WTC11 (cell line): ENCODE data around the gene NKRF. TPM values are rescaled to one million over a fixed set of nuclear protein-coding genes. Genes with fewer than 3 reads are reported as not detected.
"Not testable (repeated sequence)": the region's sequence is repeated elsewhere in the genome, so short reads cannot be mapped to it uniquely, and the experiment has no call there.

Experiments used
- ATAC-seq: fragments of 200-7000 bp; cut with Tn5 transposase; 2 replicates; pipeline ENCODE4 v1.10.0; 2021; ENCODE audit warnings: mild to moderate bottlenecking, moderate library complexity
- CTCF ChIA-PET: fragments of 300-600 bp; sonication (Branson Sonifier 250); formaldehyde crosslinking; loops from one replicate; lab custom pipeline; 2021; ENCODE audit warnings: antibody characterized with exemption; lab: Charles Lee
- POLR2A ChIA-PET: fragments of 350-600 bp; sonication (Branson Sonifier 250); formaldehyde crosslinking; loops from one replicate; lab custom pipeline; 2021; ENCODE audit warnings: antibody characterized with exemption; lab: Charles Lee
- DNase-seq: peaks from one replicate; pipeline ENCODE4 v3.0.0; 2021; ENCODE audit warnings: low spot score
- H3K27ac Mint-ChIP-seq: 2 replicates; pipeline ENCODE4 v1.8.0; 2021; ENCODE audit warnings: mixed read lengths
- H3K27me3 Mint-ChIP-seq: 2 replicates; pipeline ENCODE4 v1.8.0; 2021; ENCODE audit warnings: low read depth, mild to moderate bottlenecking, moderate library complexity, mixed read lengths
- H3K36me3 Mint-ChIP-seq: 2 replicates; pipeline ENCODE4 v1.8.0; 2021; ENCODE audit warnings: mixed read lengths
- H3K4me1 Mint-ChIP-seq: 2 replicates; pipeline ENCODE4 v1.8.0; 2022; ENCODE audit warnings: mixed read lengths
- H3K4me3 Mint-ChIP-seq: 2 replicates; pipeline ENCODE4 v1.8.0; 2021; ENCODE audit warnings: mild to moderate bottlenecking, moderate library complexity, mixed read lengths
- H3K9me3 Mint-ChIP-seq: 2 replicates; pipeline ENCODE4 v1.8.0; 2021; ENCODE audit warnings: mixed read lengths
- EMX1 ChIP-seq: fragments of 250-450 bp; sonication (Bioruptor Pico); IDR thresholded peaks from 2 replicates; pipeline ENCODE4 v1.8.0; 2021; ENCODE audit warnings: mild to moderate bottlenecking
- ESRRA ChIP-seq: sonication (generic); formaldehyde crosslinking; IDR thresholded peaks from 2 replicates; pipeline ENCODE4 v1.8.1; 2022; ENCODE audit warnings: mild to moderate bottlenecking, missing genetic modification reagents, borderline replicate concordance
- HMGA2 ChIP-seq: fragments of 250-450 bp; sonication (Bioruptor Pico); IDR thresholded peaks from 2 replicates; pipeline ENCODE4 v1.4.0; 2021; ENCODE audit warnings: mild to moderate bottlenecking, moderate library complexity
- NFYB ChIP-seq: sonication (generic); formaldehyde crosslinking; conservative IDR thresholded peaks from 2 replicates; pipeline ENCODE4 v1.8.0; 2022; ENCODE audit warnings: low read depth, missing genetic modification reagents
- NR1H2 ChIP-seq: sonication (generic); formaldehyde crosslinking; IDR thresholded peaks from 2 replicates; pipeline ENCODE4 v1.9.0; 2021; ENCODE audit warnings: mild to moderate bottlenecking, moderate library complexity, missing genetic modification reagents
- RELA ChIP-seq: sonication (generic); formaldehyde crosslinking; IDR thresholded peaks from 2 replicates; pipeline ENCODE4 v1.8.1; 2022; ENCODE audit warnings: missing genetic modification reagents, mild to moderate bottlenecking, borderline replicate concordance
- SOX15 ChIP-seq: fragments of 250-450 bp; sonication (Bioruptor Pico); IDR thresholded peaks from 2 replicates; pipeline ENCODE4 v1.9.0; 2021; ENCODE audit warnings: mild to moderate bottlenecking
- ZBTB21 ChIP-seq: sonication (generic); formaldehyde crosslinking; IDR thresholded peaks from 2 replicates; pipeline ENCODE4 v1.8.1; 2023; ENCODE audit warnings: mild to moderate bottlenecking, missing genetic modification reagents, borderline replicate concordance
- ZNF263 ChIP-seq: sonication (generic); formaldehyde crosslinking; IDR thresholded peaks from 2 replicates; pipeline ENCODE4 v1.8.1; 2022; ENCODE audit warnings: low read depth, mild to moderate bottlenecking, moderate library complexity, missing genetic modification reagents
- total RNA-seq: library from RNA; stranded (reverse); gene quantifications from 3 replicates; pipeline ENCODE4 v1.2.3, GENCODE V29; 2021
- TF ChIP-seq, protein P1 (sequence below): sonication (generic); formaldehyde crosslinking; IDR thresholded peaks from 2 replicates; pipeline ENCODE4 v1.8.1; 2022; ENCODE audit warnings: mild to moderate bottlenecking, moderate library complexity, missing genetic modification reagents
- TF ChIP-seq, protein P2 (sequence below): sonication (generic); formaldehyde crosslinking; IDR thresholded peaks from 2 replicates; pipeline ENCODE4 v1.8.0; 2022; ENCODE audit warnings: mild to moderate bottlenecking, missing genetic modification reagents
- TF ChIP-seq, protein P3 (sequence below): sonication (generic); formaldehyde crosslinking; IDR thresholded peaks from 2 replicates; pipeline ENCODE4 v1.8.0; 2022; ENCODE audit warnings: mild to moderate bottlenecking, missing genetic modification reagents
- TF ChIP-seq, protein P4 (sequence below): sonication (generic); formaldehyde crosslinking; IDR thresholded peaks from 2 replicates; pipeline ENCODE4 v1.8.0; 2022; ENCODE audit warnings: mild to moderate bottlenecking, missing genetic modification reagents
- TF ChIP-seq, protein P5 (sequence below): sonication (generic); formaldehyde crosslinking; IDR thresholded peaks from 2 replicates; pipeline ENCODE4 v1.8.1; 2023; ENCODE audit warnings: mild to moderate bottlenecking, missing genetic modification reagents
- TF ChIP-seq, protein P6 (sequence below): sonication (generic); formaldehyde crosslinking; IDR thresholded peaks from 2 replicates; pipeline ENCODE4 v1.8.0; 2023; ENCODE audit warnings: missing genetic modification reagents
- TF ChIP-seq, protein P7 (sequence below): fragments of 250-450 bp; sonication (Bioruptor Pico); conservative IDR thresholded peaks from 2 replicates; pipeline ENCODE4 v1.9.0; 2021; ENCODE audit warnings: mild to moderate bottlenecking

The NKRF gene
- total RNA-seq, 1 experiment from 2014 or later: 15.0 TPM

DNA sequence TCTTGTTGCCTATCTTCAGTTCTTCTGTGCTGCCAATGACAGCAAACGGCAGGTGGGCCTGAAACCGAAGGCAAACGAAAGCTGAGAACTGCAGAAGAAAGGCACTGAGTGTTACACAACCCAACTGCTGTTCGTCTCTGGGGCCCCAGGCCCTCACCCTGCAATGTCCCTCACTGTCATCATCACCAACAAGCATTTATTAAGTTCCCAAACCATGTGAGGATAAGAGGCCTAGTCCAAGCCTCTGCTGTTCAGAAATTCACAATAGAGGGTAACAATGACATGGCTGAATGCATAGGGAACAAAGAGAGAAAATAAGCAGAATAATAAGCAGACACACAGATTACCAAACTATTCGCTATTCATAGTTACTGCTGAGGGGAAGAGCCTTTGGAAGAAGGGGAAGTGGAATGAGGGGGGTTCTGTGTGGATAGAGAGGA, 34.5 kb upstream of the NKRF start:
- ChIA-PET CTCF (interaction anchor here (1.0 kb wide), 1 partner anchor 20 kb away, joined by 3 read pairs; no protein-coding TSS in a partner anchor), POLR2A (no interaction called here)
- H3K27me3 Mint-ChIP-seq: no peaks in the 10 kb centered on the region
- no peak overlapping the region for H3K4me3 Mint-ChIP-seq
- peaks cover 27% of the 10 kb centered on the region for H3K36me3 Mint-ChIP-seq
- no peak overlapping the region for H3K27ac Mint-ChIP-seq
- H3K9me3 Mint-ChIP-seq: no peaks in the 10 kb centered on the region
- TF ChIP-seq EMX1 (CRISPR knock-in tag) (no peak), SOX15 (CRISPR knock-in tag) (no peak), NFYB (CRISPR knock-in tag) (no peak), RELA (CRISPR knock-in tag) (no peak), HMGA2 (CRISPR knock-in tag) (no peak), ESRRA (CRISPR knock-in tag) (no peak), ZBTB21 (CRISPR knock-in tag) (no peak), NR1H2 (CRISPR knock-in tag) (no peak)
- TF ChIP-seq, protein P1, sequence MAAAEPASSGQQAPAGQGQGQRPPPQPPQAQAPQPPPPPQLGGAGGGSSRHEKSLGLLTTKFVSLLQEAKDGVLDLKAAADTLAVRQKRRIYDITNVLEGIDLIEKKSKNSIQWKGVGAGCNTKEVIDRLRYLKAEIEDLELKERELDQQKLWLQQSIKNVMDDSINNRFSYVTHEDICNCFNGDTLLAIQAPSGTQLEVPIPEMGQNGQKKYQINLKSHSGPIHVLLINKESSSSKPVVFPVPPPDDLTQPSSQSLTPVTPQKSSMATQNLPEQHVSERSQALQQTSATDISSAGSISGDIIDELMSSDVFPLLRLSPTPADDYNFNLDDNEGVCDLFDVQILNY (CRISPR knock-in tag): no peak
- TF ChIP-seq, protein P2, sequence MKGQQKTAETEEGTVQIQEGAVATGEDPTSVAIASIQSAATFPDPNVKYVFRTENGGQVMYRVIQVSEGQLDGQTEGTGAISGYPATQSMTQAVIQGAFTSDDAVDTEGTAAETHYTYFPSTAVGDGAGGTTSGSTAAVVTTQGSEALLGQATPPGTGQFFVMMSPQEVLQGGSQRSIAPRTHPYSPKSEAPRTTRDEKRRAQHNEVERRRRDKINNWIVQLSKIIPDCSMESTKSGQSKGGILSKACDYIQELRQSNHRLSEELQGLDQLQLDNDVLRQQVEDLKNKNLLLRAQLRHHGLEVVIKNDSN: no peak
- TF ChIP-seq, protein P3, sequence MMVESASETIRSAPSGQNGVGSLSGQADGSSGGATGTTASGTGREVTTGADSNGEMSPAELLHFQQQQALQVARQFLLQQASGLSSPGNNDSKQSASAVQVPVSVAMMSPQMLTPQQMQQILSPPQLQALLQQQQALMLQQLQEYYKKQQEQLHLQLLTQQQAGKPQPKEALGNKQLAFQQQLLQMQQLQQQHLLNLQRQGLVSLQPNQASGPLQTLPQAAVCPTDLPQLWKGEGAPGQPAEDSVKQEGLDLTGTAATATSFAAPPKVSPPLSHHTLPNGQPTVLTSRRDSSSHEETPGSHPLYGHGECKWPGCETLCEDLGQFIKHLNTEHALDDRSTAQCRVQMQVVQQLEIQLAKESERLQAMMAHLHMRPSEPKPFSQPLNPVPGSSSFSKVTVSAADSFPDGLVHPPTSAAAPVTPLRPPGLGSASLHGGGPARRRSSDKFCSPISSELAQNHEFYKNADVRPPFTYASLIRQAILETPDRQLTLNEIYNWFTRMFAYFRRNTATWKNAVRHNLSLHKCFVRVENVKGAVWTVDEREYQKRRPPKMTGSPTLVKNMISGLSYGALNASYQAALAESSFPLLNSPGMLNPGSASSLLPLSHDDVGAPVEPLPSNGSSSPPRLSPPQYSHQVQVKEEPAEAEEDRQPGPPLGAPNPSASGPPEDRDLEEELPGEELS: no peak
- TF ChIP-seq, protein P4, sequence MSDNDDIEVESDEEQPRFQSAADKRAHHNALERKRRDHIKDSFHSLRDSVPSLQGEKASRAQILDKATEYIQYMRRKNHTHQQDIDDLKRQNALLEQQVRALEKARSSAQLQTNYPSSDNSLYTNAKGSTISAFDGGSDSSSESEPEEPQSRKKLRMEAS (CRISPR knock-in tag): no peak
- TF ChIP-seq, protein P5, sequence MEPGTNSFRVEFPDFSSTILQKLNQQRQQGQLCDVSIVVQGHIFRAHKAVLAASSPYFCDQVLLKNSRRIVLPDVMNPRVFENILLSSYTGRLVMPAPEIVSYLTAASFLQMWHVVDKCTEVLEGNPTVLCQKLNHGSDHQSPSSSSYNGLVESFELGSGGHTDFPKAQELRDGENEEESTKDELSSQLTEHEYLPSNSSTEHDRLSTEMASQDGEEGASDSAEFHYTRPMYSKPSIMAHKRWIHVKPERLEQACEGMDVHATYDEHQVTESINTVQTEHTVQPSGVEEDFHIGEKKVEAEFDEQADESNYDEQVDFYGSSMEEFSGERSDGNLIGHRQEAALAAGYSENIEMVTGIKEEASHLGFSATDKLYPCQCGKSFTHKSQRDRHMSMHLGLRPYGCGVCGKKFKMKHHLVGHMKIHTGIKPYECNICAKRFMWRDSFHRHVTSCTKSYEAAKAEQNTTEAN (CRISPR knock-in tag): no peak
- TF ChIP-seq, protein P6, sequence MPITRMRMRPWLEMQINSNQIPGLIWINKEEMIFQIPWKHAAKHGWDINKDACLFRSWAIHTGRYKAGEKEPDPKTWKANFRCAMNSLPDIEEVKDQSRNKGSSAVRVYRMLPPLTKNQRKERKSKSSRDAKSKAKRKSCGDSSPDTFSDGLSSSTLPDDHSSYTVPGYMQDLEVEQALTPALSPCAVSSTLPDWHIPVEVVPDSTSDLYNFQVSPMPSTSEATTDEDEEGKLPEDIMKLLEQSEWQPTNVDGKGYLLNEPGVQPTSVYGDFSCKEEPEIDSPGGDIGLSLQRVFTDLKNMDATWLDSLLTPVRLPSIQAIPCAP (CRISPR knock-in tag): no peak
- DNase-seq (no peak), ATAC-seq (no peak)
- peaks cover 8% of the 10 kb centered on the region for H3K4me1 Mint-ChIP-seq

DNA sequence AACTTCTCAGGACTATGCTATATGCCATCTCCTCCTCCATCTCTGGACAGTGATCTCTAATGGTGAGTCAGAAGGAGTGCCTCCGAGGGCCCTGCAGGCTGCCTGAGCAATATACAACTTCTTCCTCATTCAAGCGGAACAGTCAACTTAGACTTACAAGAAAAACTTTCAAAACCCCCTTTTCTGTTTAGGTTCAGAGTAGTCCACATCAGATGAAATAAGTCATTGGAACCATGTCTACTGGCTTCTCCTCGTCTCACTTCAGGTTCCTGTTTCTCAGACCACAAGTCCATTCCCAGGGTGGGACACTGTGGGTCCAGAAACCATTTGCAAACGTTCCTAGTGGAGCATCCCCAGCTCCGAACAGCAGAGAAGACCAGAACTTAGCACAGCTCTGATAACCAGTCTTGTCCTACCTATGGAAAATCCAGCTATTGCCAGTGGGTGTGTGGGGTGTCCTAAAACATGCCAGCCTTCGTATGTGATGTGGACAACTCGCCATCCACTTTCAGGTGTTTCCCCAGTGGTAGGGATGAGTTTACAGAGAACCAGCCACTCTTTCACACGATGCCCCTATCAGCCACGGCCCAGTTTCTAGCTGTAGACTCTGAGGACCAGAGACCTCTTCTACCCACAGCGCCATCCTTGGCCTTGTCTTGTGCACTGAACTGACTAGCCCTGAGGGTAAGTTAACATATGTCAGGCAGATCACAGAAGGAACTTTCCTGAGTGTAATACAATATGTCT, 32.7 kb upstream of the NKRF start:
- POLR2A ChIA-PET: no interaction called here
- TF ChIP-seq, protein P7, sequence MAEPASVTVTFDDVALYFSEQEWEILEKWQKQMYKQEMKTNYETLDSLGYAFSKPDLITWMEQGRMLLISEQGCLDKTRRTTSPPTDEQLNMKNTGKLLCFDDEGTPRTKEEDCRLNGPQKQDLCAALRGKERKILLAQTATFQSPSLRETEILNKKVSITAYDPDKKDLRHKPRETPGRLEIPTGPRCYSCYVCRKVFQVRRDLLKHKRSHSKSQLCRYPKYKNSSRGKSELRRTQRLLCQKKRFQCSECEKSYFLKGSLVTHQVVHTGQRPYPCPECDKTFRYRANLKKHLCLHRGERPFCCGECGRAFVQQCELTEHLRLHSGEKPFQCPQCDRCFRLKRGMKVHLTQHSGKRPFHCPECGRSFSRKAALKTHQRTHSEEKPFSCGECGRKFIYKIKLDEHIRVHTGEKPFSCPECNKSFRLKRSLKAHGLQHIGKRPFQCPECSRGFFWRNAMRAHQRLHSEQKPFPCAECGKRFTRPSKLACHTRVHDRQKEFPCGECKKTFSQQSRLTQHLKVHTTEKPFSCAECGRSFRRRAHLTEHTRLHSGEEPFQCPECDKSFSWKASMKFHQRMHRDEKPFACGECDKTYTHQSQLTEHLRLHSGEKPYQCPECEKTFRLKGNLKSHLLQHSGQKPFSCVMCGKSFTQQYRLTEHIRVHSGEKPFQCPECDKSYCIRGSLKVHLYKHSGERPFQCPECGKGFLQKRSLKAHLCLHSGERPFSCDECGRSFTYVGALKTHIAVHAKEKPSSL (CRISPR knock-in tag): no peak
- no peak for TF ChIP-seq ZNF263 (CRISPR knock-in tag)

DNA sequence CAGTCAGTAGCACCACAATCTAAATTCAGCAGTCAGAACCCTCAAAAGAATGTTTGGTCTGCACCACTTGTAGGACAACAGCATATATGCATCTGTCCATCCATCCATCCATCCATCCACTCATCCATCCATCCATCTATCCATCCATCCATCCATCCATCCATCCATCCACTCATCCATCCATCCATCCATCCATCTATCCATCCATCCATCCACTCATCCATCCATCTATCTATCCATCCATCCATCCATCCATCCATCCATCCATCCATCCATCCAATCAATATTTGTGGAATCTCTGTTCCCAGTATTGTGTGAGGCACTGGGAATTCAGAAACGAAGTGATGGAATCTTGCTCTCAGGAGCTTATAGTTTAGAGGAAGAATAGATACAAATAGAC, 31.2 kb upstream of the NKRF start:
- peaks cover 51% of the 10 kb centered on the region for H3K36me3 Mint-ChIP-seq
- H3K27ac Mint-ChIP-seq, H3K9me3 Mint-ChIP-seq, ATAC-seq, H3K27me3 Mint-ChIP-seq, DNase-seq, CTCF ChIA-PET, POLR2A ChIA-PET, H3K4me3 Mint-ChIP-seq: not testable (repeated sequence)
- H3K4me1 Mint-ChIP-seq: peaks cover 17% of the 10 kb centered on the region

More for the DNA sequence above, 32.7 kb upstream of the NKRF start:
- H3K4me3 Mint-ChIP-seq: no peak overlapping the region
- ATAC-seq (no peak), DNase-seq (no peak)
- peaks cover 17% of the 10 kb centered on the region for H3K4me1 Mint-ChIP-seq
- no peaks in the 10 kb centered on the region for H3K27me3 Mint-ChIP-seq
- CTCF ChIA-PET: no interaction called here
- peaks cover 38% of the 10 kb centered on the region for H3K36me3 Mint-ChIP-seq
- H3K27ac Mint-ChIP-seq: no peak overlapping the region
- no peaks in the 10 kb centered on the region for H3K9me3 Mint-ChIP-seq
